Kidney capillary endothelial cell (primary cell): ENCODE data around the gene DCBLD1.
"Not testable (repeated sequence)": the region's sequence is repeated elsewhere in the genome, so short reads cannot be mapped to it uniquely, and the experiment has no call there.

Experiments
- DNase-seq: peaks from one replicate; pipeline ENCODE4 v3.0.0-alpha.2; 2018; ENCODE audit warnings: low spot score

Gene DCBLD1

GRCh38 chr6:117501722-117502121, 19.2 kb downstream of the DCBLD1 start:
- no peak for DNase-seq

DNA sequence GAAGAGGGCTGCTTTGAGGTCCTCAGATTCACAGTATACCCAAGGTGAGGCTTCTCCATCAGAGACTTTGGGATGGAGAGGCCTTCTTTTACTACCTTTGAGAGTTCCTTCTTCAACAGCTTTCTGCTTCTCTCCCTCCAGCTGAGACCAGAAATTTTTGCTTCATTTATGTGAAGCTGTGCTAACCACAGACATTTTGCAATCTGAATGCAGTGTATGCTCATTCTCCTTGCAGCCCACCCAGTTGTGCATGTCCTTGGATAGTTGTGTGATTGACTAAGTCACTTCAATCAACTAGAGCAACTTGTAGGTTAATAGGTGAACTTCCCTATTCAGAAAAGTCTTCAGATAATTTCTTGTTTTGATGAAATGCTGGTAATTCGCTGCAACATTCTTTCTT, 20.1 kb downstream of the DCBLD1 start:
- no peak for DNase-seq

- DNase-seq: no peak
Observed at GRCh38 chr6:117503211-117503610, 20.7 kb downstream of the DCBLD1 start.

GRCh38 chr6:117504478-117505144, 22.1 kb downstream of the DCBLD1 start:
- no peak for DNase-seq

DNA sequence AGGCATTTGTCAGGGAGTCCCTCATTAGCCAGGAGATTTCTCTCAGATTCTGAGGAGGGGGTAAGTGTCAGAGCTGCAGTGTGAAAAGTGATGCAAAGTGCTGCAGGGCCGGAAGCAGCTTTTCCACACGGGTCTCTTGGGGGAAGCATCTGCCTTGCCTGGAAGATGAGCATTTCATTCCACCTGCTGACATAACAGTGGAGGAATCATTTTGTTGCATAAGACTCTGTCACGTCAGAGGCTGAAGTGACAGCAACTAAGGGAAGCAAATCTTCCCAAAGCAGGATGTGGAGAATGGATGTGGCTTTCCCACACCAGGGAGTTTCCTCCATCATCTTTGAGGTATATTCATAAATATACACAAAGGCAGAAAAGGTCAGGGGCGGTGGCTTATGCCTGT, 22.8 kb downstream of the DCBLD1 start:
- DNase-seq: no peak

DNA sequence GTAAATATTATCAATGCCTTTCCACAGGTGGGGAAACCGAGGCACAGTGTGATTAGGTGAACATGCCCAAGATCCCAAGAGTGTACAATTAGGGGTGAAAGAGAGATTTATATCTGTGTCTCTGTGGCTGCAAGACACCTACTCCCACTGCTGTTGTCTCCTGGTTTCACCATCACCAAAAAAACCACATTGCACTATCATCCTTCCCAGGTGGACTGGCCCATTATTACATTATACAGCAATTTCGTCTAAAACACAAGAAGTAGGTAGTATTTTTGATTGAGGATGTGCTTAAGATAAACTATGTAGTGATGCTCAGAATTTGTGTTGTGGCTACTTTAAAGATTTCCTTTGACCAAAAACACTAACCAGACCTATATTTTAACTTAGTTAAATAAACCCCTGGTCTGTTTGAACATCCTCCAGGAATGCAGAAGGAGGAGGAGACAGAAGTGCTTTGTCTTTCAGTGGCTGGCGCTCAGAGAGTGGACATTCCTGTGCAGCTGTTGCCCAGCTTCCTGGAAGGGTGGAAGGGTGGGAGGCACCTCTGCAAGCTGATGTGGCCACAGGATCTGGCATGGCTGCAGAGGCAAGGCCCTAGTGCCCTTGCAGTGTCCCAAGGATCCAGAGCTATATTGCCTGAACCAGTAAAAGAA, 23.8 kb downstream of the DCBLD1 start:
- DNase-seq: no peak

DNA sequence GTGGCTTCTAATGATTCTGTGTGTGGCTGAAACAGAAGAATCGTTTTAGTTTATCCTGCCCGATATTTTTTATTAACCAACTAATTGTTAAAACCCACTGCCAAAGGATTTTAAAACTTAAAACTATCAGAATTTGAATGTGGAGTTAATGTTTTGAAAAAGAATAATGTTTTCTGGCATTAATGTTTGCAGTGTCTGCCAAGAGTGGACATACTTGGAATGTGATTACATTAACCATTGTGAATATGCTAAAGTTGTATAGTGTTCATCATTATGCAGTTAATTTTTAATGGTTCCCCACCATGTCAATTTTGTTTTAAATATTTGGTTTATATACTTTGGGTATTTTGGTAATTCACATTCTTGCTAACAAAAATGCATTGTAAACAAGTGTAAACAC, 24.4 kb downstream of the DCBLD1 start:
- no peak for DNase-seq

DNA sequence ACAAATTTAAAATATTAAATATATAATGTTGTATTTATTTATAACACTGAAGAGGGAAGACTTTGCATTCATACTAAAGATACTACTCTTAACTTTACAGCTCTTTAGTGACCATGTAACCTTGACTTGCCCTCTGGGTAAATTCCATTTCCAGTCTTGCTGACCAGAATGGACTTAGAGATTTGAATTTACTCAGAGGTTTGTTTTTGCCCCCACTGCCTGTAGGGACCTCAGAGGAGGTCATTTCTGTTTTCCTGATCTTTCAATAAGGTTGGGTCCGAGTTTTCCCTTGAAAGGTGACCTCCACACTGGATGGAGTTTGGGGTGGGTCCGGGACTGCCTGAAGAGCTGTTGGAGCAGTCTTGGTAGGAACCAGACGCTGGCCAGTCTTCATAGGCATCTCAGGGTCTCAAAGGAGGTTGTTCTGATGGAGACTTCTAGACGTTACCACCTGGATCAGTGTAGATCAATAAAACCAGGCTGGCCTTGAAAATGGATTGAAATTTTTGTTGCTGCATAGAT, 26.0 kb downstream of the DCBLD1 start:
- DNase-seq: no peak

DNA sequence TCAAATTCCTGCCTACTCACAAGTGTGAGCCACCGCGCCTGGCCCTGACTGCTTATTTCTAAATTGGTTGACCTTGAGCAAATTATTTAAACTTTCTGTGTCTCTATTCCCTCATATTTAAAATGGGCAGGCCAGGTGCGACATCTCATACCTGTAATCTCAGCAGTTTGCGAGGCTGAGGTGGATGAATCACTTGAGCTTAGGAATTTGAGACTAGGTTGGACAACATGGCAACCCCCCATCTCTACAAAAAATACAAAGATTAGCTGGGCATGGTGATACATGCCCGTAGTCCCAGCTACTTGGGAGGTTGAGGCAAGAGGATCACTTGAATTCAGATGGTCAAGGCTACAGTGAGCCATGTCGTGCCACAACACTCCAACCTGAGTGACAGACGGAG, 26.5 kb downstream of the DCBLD1 start:
- DNase-seq: no peak

DNA sequence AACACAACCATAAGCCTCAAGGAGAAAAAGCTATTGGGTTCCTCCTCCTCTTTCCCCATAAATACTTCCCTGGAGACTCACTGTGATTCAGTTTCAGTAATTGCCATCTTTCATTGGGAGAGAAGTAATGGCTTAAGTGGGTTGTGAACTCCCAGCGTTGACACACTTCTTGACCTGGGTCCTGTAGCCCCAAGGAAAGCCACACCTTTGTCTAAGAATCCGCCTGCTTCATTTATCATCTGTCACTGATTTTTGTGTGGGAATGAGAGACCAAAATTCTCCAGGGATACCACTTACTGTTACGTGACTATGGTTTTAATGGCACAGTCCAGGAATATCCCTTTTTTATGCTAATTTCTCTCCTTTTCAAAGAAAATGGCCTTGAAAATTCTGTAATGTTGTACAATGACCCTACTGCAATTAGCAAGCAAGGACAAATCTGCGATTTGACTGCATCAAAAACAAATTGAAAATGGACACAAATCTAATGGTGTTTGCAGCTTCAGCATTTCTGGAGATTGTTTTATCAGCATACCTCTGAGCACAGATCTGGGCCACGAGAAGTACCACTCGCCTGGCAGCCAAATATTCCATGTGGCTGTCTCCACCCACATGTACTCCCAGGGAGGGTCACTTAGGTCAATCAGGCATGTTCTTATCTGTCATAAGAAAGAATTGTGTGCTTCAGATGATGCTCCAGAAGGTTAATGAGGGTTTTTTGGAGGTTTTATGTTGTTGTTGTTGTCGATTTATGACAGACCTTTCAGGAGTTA, 29.8 kb downstream of the DCBLD1 start:
- no peak for DNase-seq

DNA sequence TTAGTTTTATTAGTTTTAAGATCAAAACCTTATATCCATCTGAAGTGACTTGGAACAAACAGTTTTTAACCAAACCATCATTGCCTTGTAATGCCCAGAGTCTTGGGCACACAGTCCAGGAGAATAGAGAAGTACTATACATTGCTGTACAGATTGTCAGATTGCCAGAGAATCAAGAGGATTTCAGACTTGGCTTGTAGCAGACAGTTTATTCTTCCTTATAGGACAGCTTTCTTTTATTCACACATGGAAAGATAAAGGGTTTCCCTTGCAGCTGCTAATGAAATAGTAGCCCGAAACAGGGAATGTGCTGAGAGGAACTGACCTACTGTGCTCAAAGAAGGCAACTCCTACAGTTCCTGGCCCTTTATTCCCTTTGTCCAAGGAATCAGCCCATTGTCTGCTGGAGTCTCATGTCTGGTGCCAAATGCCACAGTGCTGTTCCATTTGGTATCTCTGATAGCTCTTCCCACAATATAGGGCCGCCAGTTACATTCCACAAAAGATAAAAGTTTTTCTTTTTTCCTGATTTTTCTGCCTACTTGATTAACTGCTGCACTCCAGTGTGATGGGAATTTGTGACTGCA, 30.6 kb downstream of the DCBLD1 start:
- no peak for DNase-seq

- no peak for DNase-seq
Observed at GRCh38 chr6:117513778-117514365, 31.4 kb downstream of the DCBLD1 start.

GRCh38 chr6:117514655-117515054, 32.2 kb downstream of the DCBLD1 start:
- no peak for DNase-seq

GRCh38 chr6:117515326-117515725, 32.9 kb downstream of the DCBLD1 start:
- DNase-seq: no peak

DNA sequence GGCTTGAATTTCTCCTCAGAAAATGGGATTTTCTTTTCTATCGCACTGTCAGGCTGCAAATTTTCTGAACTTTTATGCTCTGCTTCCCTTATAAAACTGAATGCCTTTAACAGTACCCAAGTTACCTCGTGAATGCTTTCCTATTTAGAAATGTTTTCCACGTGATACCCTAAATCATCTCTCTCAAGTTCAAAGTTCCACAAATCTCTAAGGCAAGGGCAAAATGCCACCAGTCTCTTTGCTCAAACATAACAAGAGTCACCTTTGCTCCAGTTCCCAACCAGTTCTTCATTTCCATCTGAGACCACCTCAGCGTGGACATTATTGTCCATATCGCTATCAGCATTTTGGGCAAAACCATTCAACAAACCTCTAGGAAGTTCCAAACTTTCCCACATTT, 35.5 kb downstream of the DCBLD1 start:
- not testable (repeated sequence) for DNase-seq

DNA sequence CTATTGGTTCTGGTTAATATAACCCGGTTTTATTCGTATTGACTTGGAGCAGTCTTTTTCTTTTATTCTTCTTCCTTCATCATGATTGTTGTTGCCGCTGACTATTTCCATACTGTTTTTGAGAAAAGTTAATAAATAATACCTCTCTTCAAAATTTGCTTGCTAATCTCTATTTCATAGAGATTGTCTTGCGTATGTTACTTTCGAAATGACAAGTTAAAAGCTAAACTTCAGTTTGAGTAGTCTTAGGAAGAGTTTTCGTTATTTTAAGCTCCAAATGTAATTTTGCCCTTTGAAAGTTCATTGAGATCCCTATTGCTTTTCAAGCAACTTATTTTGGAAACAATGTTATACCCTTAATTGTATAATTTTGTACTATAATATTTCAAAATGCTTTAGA, 36.4 kb downstream of the DCBLD1 start:
- no peak for DNase-seq

GRCh38 chr6:117520603-117521395, 38.3 kb downstream of the DCBLD1 start:
- no peak for DNase-seq

GRCh38 chr6:117521791-117522502, 39.5 kb downstream of the DCBLD1 start:
- no peak for DNase-seq

DNA sequence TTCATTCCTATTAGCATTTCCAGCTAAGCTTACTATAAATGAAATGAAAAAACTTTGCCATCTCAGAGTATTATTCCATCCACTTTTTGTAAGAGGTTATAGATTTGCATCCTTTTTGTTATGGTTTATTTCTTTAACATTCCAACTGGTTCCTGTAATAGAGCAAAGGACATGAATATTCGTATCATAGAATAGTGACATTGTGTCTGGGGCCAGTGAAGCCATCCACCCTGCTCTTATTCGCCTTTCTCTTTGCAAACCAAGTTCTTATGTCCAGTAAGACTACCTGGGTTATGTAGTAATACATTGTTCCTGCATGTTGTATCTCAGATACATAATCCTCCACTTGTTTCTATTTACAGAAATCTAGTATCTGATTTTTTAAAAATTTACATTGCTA, 43.1 kb downstream of the DCBLD1 start:
- no peak for DNase-seq

- DNase-seq: no peak
Observed at GRCh38 chr6:117530467-117531242, 48.2 kb downstream of the DCBLD1 start.
